Caco-2 (cell line): ENCODE data around the gene FGF12. TPM values are rescaled to one million over a fixed set of nuclear protein-coding genes. Genes with fewer than 3 reads are reported as not detected.
A peak's percentile ranks its signal among the peaks of the same experiment; 100 is the strongest.

Experiments used
- BruUV-seq: library from RNA; stranded (reverse); fragments of 400-500 nt; replicated peaks from 2 replicates; lab custom pipeline; 2021; lab: Mats Ljungman, UMichigan
- CTCF ChIA-PET: fragments of 300-600 bp; sonication (Branson Sonifier 250); formaldehyde crosslinking; loops from one replicate; lab custom pipeline; 2022; ENCODE audit warnings: antibody characterized with exemption; lab: Charles Lee
- POLR2A ChIA-PET: fragments of 300-600 bp; sonication (Branson Sonifier 250); formaldehyde crosslinking; loops from one replicate; lab custom pipeline; 2022; ENCODE audit warnings: antibody characterized with exemption; lab: Charles Lee
- DNase-seq, 2 experiments: peaks; one replicate each; pipeline versions ENCODE4 v3.0.0 to v3.0.0-alpha.2; 2020 to 2022
- H3K27me3 ChIP-seq: replicated peaks from 2 replicates; pipeline ENCODE4 v1.6.0; 2011; ENCODE audit warnings: low read length; ENCODE audit not compliant: control insufficient read depth, insufficient read depth
- H3K36me3 ChIP-seq: 2 replicates; pipeline ENCODE4 v1.5.1; 2011; ENCODE audit warnings: low read length; ENCODE audit not compliant: control insufficient read depth, insufficient read depth
- H3K4me1 ChIP-seq: fragments of 250-450 bp; sonication (Bioruptor Pico); 2 replicates; pipeline ENCODE4 v1.5.1; 2020; ENCODE audit warnings: mild to moderate bottlenecking
- H3K4me3 ChIP-seq: 2 replicates; pipeline ENCODE4 v1.5.1; 2011; ENCODE audit warnings: low read depth, mild to moderate bottlenecking, control low read depth, low read length
- H3K9me3 ChIP-seq: fragments of 250-450 bp; sonication (Bioruptor Pico); 2 replicates; pipeline ENCODE4 v1.5.1; 2020; ENCODE audit warnings: mild to moderate bottlenecking, moderate library complexity
- H3K27ac Mint-ChIP-seq: one replicate; pipeline ENCODE4 v1.8.0; 2022; ENCODE audit warnings: mixed read lengths; ENCODE audit not compliant: unreplicated experiment
- H3K27me3 Mint-ChIP-seq: one replicate; pipeline ENCODE4 v1.8.0; 2022; ENCODE audit warnings: mixed read lengths; ENCODE audit not compliant: insufficient read depth, unreplicated experiment
- H3K36me3 Mint-ChIP-seq: one replicate; pipeline ENCODE4 v1.8.0; 2022; ENCODE audit warnings: mild to moderate bottlenecking, mixed read lengths; ENCODE audit not compliant: insufficient read depth, unreplicated experiment
- H3K4me1 Mint-ChIP-seq: one replicate; pipeline ENCODE4 v1.8.0; 2022; ENCODE audit warnings: low read depth, mixed read lengths; ENCODE audit not compliant: unreplicated experiment
- H3K4me3 Mint-ChIP-seq: one replicate; pipeline ENCODE4 v1.8.0; 2022; ENCODE audit warnings: mild to moderate bottlenecking, moderate library complexity, mixed read lengths; ENCODE audit not compliant: unreplicated experiment
- H3K9me3 Mint-ChIP-seq: one replicate; pipeline ENCODE4 v1.8.0; 2022; ENCODE audit warnings: mixed read lengths; ENCODE audit not compliant: unreplicated experiment
- intact Hi-C: fragments of 100-400 bp; cut with micrococcal nuclease; formaldehyde crosslinking; loops from one replicate; pipeline ENCODE4 v1.10.0; 2022; ENCODE audit not compliant: unreplicated experiment
- total RNA-seq: library from RNA; stranded (reverse); gene quantifications from 2 replicates; pipeline ENCODE4 v1.2.3, GENCODE V29; 2022
- TF ChIP-seq, protein P1 (sequence below), 2 experiments: fragments of 200-600 bp in 1 of 2; IDR thresholded peaks; 1 replicate in 1 of 2; 2 replicates in 1 of 2; pipeline versions ENCODE4 v1.5.1 to v1.8.0; 2011 to 2022; ENCODE audit warnings: antibody characterized with exemption in 1 of 2, control low read depth in 1 of 2, inconsistent platforms in 1 of 2, low read depth in 1 of 2, low read length in 1 of 2, mild to moderate bottlenecking in 1 of 2, moderate library complexity in 1 of 2; ENCODE audit not compliant: insufficient read depth in 1 of 2, severe bottlenecking in 1 of 2, unreplicated experiment in 1 of 2

FGF12 gene
- total RNA-seq, 1 experiment from 2014 or later = 0.41 TPM

DNA sequence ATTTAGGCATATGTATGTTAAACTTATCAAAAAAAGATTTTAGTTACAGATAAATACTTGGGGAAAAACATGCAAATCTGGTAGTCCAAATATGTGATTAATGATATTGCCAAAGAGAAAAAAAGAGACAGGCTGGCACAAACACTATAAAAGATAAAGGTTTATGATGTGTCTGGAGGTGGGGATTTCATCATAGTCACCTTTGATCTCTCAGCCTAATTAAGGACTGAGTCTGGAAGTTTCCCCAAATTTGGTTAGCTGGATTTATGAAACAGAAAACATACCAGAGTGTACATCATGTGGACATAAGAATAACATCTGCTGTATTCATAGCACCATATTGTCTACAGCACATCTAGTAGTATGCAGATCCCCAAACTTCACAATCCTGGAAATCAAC lies 157.0 kb downstream of the FGF12 start:
- H3K9me3 Mint-ChIP-seq = no peaks in the 10 kb centered on the region
- CTCF ChIA-PET = interaction anchor here (1.1 kb wide), 1 partner anchor 243 kb away, joined by 3 read pairs; no protein-coding TSS in a partner anchor

DNA sequence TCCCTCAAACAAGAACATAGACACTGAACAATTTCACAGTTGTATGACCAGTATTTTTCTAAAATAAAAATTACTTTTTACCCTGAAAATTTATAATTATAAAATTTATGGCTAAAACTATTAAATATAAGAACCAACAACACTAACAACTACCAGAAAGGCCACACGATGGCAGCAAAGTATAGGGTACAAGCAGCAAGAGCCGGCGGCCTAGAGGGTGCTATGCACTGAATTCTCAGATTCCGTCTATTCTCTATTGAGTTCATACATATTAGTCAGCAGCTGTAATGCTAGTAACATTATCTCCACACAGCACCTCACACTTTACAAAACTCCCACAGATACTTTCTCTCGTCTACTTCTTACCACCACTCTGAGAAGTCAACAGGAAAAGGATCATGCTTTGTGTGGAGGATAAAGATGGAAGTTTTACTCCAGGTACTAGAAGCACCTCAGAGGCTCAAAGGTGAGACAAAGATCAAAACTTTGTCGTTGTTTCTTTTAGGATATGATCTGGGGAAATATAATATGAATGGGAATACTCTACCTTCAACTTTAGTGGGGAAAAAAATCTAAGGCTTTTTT lies 160.5 kb downstream of the FGF12 start:
- Mint-ChIP-seq H3K27ac (no peak overlapping the region), H3K4me1 (no peaks in the 10 kb centered on the region), H3K36me3 (no peaks in the 10 kb centered on the region), H3K9me3 (no peaks in the 10 kb centered on the region), H3K27me3 (peaks cover 7% of the 10 kb centered on the region), H3K4me3 (no peak overlapping the region)
- Histone ChIP-seq H3K4me3 (no peak overlapping the region), H3K4me1 (no peaks in the 10 kb centered on the region), H3K9me3 (no peaks in the 10 kb centered on the region), H3K27me3 (no peaks in the 10 kb centered on the region), H3K36me3 (no peaks in the 10 kb centered on the region)
- intact Hi-C loops = loop anchor here (1.0 to 5.0 kb wide), 6 partner anchors 32 to 1006 kb away; no protein-coding TSS in a partner anchor
- TF ChIP-seq, protein P1, sequence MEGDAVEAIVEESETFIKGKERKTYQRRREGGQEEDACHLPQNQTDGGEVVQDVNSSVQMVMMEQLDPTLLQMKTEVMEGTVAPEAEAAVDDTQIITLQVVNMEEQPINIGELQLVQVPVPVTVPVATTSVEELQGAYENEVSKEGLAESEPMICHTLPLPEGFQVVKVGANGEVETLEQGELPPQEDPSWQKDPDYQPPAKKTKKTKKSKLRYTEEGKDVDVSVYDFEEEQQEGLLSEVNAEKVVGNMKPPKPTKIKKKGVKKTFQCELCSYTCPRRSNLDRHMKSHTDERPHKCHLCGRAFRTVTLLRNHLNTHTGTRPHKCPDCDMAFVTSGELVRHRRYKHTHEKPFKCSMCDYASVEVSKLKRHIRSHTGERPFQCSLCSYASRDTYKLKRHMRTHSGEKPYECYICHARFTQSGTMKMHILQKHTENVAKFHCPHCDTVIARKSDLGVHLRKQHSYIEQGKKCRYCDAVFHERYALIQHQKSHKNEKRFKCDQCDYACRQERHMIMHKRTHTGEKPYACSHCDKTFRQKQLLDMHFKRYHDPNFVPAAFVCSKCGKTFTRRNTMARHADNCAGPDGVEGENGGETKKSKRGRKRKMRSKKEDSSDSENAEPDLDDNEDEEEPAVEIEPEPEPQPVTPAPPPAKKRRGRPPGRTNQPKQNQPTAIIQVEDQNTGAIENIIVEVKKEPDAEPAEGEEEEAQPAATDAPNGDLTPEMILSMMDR (IDR thresholded peaks at IDR 0.05; ENCODE audit: insufficient read depth in 1 of 2, low read depth in 1 of 2, low read length in 1 of 2, severe bottlenecking in 1 of 2, unreplicated experiment in 1 of 2) = peak; percentile 70 to 72
- ChIA-PET POLR2A (no interaction called here), CTCF (interaction anchor here (1.0 kb wide), 1 partner anchor 16 kb away, joined by 3 read pairs; no protein-coding TSS in a partner anchor)
- peak; percentile 57 to 73 for DNase-seq
- BruUV-seq = no TSS peak

More for the DNA sequence above, 157.0 kb downstream of the FGF12 start:
- no peak overlapping the region for H3K4me3 ChIP-seq
- intact Hi-C loops = no loop called here
- Mint-ChIP-seq H3K4me1 (no peaks in the 10 kb centered on the region), H3K27ac (no peak overlapping the region), H3K27me3 (peaks cover 11% of the 10 kb centered on the region), H3K36me3 (no peaks in the 10 kb centered on the region), H3K4me3 (no peak overlapping the region)
- POLR2A ChIA-PET = no interaction called here
- H3K9me3 ChIP-seq = no peaks in the 10 kb centered on the region
- DNase-seq = no peak
- no peaks in the 10 kb centered on the region for H3K27me3 ChIP-seq
- TF ChIP-seq, protein P1 (IDR thresholded peaks at IDR 0.05; ENCODE audit: insufficient read depth in 1 of 2, low read depth in 1 of 2, low read length in 1 of 2, severe bottlenecking in 1 of 2, unreplicated experiment in 1 of 2) = no peak
- no peaks in the 10 kb centered on the region for H3K36me3 ChIP-seq
- no peaks in the 10 kb centered on the region for H3K4me1 ChIP-seq
- no TSS peak for BruUV-seq

DNA sequence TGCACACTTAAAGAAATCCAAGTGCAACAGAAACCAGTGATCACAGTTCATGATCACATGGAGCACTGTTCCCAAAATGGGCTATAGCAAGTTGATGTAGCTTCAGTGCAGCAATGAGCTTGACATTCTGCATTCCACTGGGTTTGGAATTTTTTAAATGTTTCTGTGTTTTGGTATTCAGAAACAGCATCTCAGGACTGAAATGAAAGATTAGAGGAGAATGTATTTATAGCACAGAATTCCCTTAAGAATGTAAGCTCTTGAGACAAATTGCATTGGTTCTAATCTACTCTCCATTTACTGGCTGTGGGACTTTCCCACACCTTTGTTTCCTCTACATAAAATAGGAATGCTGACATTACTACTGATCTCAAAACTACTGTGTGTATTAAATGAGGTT lies 162.7 kb downstream of the FGF12 start:
- Mint-ChIP-seq H3K4me1 (no peaks in the 10 kb centered on the region), H3K27me3 (peaks cover 3% of the 10 kb centered on the region), H3K9me3 (no peaks in the 10 kb centered on the region), H3K36me3 (no peaks in the 10 kb centered on the region), H3K4me3 (no peak overlapping the region), H3K27ac (no peak overlapping the region)
- Histone ChIP-seq H3K9me3 (no peaks in the 10 kb centered on the region), H3K27me3 (no peaks in the 10 kb centered on the region), H3K4me3 (no peak overlapping the region), H3K4me1 (no peaks in the 10 kb centered on the region), H3K36me3 (no peaks in the 10 kb centered on the region)
- TF ChIP-seq, protein P1 (IDR thresholded peaks at IDR 0.05; ENCODE audit: insufficient read depth in 1 of 2, low read depth in 1 of 2, low read length in 1 of 2, severe bottlenecking in 1 of 2, unreplicated experiment in 1 of 2) = no peak
- intact Hi-C loops = loop anchor here (5.0 kb wide), 1 partner anchor 478 kb away; no protein-coding TSS in a partner anchor
- BruUV-seq = no TSS peak
- ChIA-PET CTCF (no interaction called here), POLR2A (no interaction called here)
- no peak for DNase-seq
